ENCODE data around the gene HAPLN2. TPM values are rescaled to one million over a fixed set of nuclear protein-coding genes. Genes with fewer than 3 reads are reported as not detected.

The HAPLN2 gene
- total and polyA plus RNA-seq, 8 donors = 0.33 to 0.37 TPM; not detected in 6

DNA sequence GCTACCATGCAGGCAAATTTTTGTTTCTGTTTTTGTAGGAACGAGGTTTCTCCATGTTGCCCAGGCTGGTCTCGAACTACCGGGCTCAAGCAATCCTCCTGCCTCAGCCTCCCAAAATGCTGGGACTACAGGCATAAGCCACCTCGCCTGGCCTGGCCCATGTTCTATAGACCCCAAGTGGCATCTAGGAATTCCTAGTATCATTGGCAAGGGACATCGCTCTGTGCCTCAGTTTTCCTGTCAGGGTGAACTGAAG is 43.5 kb downstream of the HAPLN2 start:
- DNase-seq = no peak
- WGBS, 5 donors = 75 to 93% (median 88%) methylated on average over 5 of the region's 5 CpGs
- Histone ChIP-seq H3K4me1 (peaks cover 54 to 92% (median 79%) of the 10 kb centered on the region in 4 donors), H3K27ac (peak overlapping the region; percentile 20 to 88 (median 82)), H3K36me3 (no peaks in the 10 kb centered on the region), H3K4me3 (no peak overlapping the region), H3K9me3 (no peaks in the 10 kb centered on the region), H3K27me3 (peaks cover 0 to 15% (median 2%) of the 10 kb centered on the region in 3 donors)
- intact Hi-C loops (cut with DNase I; ENCODE audit: low total_unique reads) = no loop called here
- TF ChIP-seq EP300 (IDR thresholded peaks at IDR 0.05) = no peak
- no peak for TF ChIP-seq POLR2A (IDR thresholded peaks at IDR 0.05)
- TF ChIP-seq, protein P1, sequence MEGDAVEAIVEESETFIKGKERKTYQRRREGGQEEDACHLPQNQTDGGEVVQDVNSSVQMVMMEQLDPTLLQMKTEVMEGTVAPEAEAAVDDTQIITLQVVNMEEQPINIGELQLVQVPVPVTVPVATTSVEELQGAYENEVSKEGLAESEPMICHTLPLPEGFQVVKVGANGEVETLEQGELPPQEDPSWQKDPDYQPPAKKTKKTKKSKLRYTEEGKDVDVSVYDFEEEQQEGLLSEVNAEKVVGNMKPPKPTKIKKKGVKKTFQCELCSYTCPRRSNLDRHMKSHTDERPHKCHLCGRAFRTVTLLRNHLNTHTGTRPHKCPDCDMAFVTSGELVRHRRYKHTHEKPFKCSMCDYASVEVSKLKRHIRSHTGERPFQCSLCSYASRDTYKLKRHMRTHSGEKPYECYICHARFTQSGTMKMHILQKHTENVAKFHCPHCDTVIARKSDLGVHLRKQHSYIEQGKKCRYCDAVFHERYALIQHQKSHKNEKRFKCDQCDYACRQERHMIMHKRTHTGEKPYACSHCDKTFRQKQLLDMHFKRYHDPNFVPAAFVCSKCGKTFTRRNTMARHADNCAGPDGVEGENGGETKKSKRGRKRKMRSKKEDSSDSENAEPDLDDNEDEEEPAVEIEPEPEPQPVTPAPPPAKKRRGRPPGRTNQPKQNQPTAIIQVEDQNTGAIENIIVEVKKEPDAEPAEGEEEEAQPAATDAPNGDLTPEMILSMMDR (IDR thresholded peaks at IDR 0.05) = no peak
- no peak for TF ChIP-seq POLR2AphosphoS5 (IDR thresholded peaks at IDR 0.05)

DNA sequence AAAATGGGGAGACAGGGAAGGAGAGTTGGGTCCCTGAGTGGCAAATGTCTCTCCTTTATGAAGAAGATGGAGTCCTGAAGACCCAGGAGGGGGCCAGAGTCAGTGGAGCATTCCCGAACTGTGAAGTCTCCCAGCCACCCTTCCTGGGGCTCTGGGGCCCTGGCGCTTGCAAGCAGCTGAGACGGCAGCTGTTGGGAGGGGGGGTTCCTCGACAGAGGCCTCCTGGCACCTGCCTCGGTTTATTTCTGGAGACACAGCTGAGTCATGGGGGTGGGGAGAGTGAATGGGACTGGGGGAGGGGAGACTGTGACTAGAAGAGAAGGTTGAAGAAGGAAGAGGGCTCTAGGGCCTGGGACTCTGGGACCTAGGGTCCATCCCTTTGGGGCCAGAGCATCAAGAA is 44.0 kb downstream of the HAPLN2 start:
- Histone ChIP-seq H3K4me1 (peaks cover 52 to 94% (median 80%) of the 10 kb centered on the region in 4 donors), H3K27ac (peak overlapping the region in 4 of 5 donors; percentile 67 to 88 (median 84)), H3K9me3 (no peaks in the 10 kb centered on the region), H3K27me3 (peaks cover 0 to 10% (median 0%) of the 10 kb centered on the region in 3 donors), H3K4me3 (no peak overlapping the region), H3K36me3 (no peaks in the 10 kb centered on the region)
- TF ChIP-seq POLR2AphosphoS5 (IDR thresholded peaks at IDR 0.05) = no peak
- no peak for TF ChIP-seq POLR2A (IDR thresholded peaks at IDR 0.05)
- no peak for TF ChIP-seq EP300 (IDR thresholded peaks at IDR 0.05)
- TF ChIP-seq, protein P1 (IDR thresholded peaks at IDR 0.05) = no peak
- intact Hi-C loops (cut with DNase I; ENCODE audit: low total_unique reads) = no loop called here
- DNase-seq = peak in 1 of 2 donors; percentile 71
- 31 to 60% (median 45%) methylated on average over 5 of the region's 5 CpGs for WGBS, 5 donors

DNA sequence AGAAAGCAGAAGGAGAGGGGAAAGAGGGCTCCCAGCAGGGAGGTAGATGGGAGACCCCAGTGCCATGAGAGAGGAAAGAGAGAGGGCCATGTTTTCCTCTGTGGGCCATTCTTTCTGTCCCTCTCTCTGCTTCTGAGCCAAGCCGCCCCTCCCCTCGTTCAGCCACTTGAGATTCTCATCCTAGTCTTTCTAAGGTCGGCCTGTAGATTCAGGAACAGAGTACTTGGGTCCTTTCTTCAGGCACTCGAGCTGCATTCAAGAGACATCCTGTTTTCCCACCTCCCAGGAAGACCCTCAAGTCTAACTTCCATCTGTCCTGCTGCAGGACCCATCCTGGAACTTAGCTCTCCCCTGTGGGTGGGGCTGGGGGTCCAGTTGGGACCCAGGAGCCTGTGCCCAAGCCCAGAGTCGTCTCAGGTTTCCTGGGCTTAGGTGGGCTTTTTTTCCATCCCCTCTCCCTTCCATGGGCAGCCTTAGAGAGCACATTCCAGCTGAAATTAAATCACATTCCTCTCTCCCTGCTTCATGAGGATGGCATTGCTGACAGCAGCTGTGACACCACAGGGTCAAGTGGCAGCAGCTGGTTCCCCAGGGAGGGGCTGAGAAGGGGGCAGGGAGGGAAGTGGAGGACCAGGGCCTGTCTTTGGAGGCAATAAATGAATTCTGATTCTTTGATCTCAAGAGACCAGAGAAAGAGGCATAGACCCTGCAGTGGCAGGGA is 45.0 kb downstream of the HAPLN2 start:
- peaks cover 52 to 100% (median 83%) of the 10 kb centered on the region in 4 donors for H3K4me1 ChIP-seq
- TF ChIP-seq EP300 (IDR thresholded peaks at IDR 0.05) (no peak), POLR2A (IDR thresholded peaks at IDR 0.05) (no peak), POLR2AphosphoS5 (IDR thresholded peaks at IDR 0.05) (no peak)
- TF ChIP-seq, protein P1 (IDR thresholded peaks at IDR 0.05) = no peak
- H3K27ac ChIP-seq = peak overlapping the region; percentile 31 to 88 (median 82)

DNA sequence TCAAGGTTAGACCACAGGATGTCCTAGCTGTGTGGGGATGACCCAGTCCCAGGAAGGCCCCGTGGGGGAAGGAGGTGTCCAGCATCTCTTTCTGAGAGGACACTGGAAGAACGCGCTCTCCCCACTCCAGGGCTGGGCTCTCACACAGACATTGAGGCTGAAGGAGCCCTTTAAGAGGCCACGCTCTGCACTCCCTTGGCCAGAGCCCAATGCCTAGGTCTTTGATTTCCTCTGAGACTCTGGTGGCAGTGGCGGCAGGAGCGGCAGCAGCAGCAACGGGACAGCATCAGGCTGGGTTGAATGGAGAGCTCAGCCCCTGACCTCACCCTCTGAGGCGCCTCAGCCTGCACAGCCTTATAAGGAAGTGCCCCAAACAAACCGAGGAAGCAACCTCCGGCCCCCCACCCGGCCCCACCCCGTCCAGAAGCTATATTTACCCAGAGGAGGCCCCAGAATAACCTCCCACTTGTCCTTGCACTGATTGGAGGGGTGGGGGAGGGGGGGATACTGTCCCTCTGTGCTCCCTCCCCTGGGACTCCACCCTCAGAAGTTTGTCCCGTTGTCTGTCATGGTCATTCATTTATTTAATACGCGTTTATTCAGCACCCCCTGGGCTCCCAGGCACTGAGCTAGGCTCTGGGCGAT is 45.7 kb downstream of the HAPLN2 start:
- H3K4me1 ChIP-seq = peaks cover 46 to 94% (median 77%) of the 10 kb centered on the region in 4 donors
- intact Hi-C loops (cut with DNase I; ENCODE audit: low total_unique reads) = no loop called here
- H3K4me3 ChIP-seq = no peak overlapping the region
- no peak for TF ChIP-seq EP300 (IDR thresholded peaks at IDR 0.05)
- no peak for TF ChIP-seq POLR2A (IDR thresholded peaks at IDR 0.05)
- TF ChIP-seq, protein P1 (IDR thresholded peaks at IDR 0.05) = no peak
- no peak for TF ChIP-seq POLR2AphosphoS5 (IDR thresholded peaks at IDR 0.05)
- peak overlapping the region; percentile 31 to 88 (median 82) for H3K27ac ChIP-seq
- H3K36me3 ChIP-seq = no peaks in the 10 kb centered on the region
- 20 to 27% (median 24%) methylated on average over 15 to 16 of the region's 16 CpGs for WGBS, 5 donors
- H3K9me3 ChIP-seq = no peaks in the 10 kb centered on the region
- DNase-seq = peak in 1 of 2 donors; percentile 79
- peaks cover 0 to 9% (median 0%) of the 10 kb centered on the region in 3 donors for H3K27me3 ChIP-seq

More for the DNA sequence above, 45.0 kb downstream of the HAPLN2 start:
- Histone ChIP-seq H3K36me3 (no peaks in the 10 kb centered on the region), H3K27me3 (peaks cover 0 to 5% (median 0%) of the 10 kb centered on the region in 3 donors), H3K4me3 (no peak overlapping the region), H3K9me3 (no peaks in the 10 kb centered on the region)
- intact Hi-C loops (cut with DNase I; ENCODE audit: low total_unique reads) = no loop called here
- 44 to 58% (median 53%) methylated on average over 5 of the region's 5 CpGs for WGBS, 5 donors
- DNase-seq = peak in 1 of 2 donors; percentile 43

Measured in stomach (tissue), 9 donors.